CD4-positive, alpha-beta T cell treated with Interleukin-6 at 100 ng/mL for 8 hours (primary cell): Measurements from ENCODE around the gene MID1.

ENCODE experiments used
- DNase-seq: peaks from one replicate; pipeline ENCODE4 v3.0.0-alpha.2; 2020; ENCODE audit warnings: mixed read lengths, low spot score

MID1 gene

GRCh38 chrX:10485326-10485725 is 135.1 kb downstream of the MID1 start:
- DNase-seq, result no peak

DNA sequence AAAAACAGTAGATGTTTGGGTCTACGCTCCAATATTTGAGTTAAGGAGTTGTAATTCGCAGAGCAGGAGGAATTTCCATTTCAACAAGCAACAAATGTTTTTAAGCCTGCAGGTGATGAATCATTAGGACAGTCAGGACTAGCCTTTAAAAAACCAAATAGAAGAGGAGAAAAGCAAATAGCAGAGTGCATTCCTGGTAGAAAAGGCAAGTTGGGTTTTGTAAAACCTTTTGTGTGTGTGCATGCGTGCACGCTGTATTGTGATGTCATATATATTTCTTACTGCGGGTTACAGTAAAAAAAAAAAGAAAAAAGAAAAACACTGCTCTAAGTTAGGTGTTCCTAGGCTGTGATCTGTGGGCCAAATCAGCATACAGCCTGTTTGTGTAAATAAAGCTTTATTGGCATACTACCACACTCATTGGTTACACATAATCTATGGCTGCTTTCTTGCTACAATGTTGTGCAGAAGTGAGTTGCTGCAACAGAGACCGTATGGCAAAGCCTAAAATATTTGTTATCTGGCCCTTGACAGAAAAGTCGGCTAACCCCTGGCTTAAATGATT is 135.6 kb downstream of the MID1 start:
- no peak for DNase-seq

DNA sequence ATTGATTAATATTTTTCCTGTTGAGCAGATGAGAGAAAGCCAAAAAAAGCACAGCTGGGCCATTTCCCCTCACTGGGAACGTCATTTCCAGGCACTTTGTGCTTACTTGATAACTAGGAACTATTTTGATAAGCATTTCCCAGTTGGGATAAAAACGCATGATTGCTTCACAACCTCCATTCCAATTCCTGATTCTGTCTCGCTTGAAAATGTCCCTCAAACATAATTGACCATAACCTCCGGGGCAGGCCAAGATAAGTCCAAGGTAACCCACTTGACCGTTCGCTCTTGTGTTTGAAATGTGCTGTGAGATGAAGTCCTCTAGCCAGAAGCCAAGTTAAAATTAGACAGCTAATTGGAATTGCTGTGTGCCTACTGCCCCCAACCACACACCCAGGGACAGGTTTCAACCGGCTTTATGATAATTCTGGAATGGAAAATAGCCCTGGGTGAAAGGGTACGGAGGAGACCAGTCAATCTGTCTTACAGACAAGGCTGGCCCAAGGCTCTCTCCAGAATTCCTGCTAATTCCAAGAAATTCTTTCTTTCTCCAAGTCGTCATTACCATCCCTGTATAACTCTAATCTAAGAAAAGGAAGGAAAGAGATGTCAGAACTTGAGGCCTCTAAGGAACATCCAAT is 137.1 kb downstream of the MID1 start:
- DNase-seq, result no peak

DNA sequence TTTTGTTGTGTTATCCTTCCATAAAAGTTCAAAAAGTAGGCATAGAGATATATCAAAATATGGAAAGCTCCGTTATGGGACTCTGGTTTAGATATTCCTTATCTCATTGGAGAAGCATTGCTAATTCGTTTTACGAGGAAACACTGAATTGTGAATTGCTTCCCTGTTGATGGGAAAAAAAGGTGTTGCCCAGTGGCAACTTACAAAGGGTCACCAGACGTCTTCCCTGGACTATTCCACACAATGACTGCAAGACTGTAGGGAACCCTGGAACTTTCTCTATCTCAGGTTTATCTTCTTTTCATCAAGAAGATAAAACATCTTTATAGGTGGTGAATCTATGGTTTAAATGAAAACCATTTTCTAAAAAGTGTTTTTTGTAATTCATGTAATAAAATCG is 137.7 kb downstream of the MID1 start:
- DNase-seq, result no peak

- no peak for DNase-seq
These were observed 138.1 kb downstream of the MID1 start for GRCh38 chrX:10482261-10482660.

- no peak for DNase-seq
These were observed 139.5 kb downstream of the MID1 start for GRCh38 chrX:10480861-10481260.

GRCh38 chrX:10479508-10479907 is 140.9 kb downstream of the MID1 start:
- no peak for DNase-seq

GRCh38 chrX:10477525-10477924 is 142.9 kb downstream of the MID1 start:
- no peak for DNase-seq

- DNase-seq, result no peak
These were observed 145.3 kb downstream of the MID1 start for GRCh38 chrX:10474913-10475568.

DNA sequence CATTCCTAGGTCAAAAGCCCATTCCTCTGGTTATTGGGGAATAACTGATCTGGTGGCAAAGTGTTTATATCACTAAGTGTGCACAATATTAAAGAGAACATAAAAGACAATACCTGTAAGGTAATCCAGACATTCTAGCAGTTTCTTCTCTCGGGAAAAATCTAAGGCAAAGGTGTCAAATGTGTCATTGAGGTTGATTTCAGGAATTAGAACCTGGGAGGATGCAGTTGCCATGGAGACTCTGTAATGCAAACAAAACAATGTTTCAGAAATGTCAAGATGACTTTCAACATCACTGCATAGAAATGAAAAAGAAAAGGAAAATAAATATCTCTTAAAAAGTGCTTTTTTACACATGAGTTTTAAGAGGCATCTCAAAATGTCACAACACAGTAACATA is 145.9 kb downstream of the MID1 start:
- no peak for DNase-seq

- DNase-seq, result no peak
These were observed 149.0 kb downstream of the MID1 start for GRCh38 chrX:10471418-10471817.

- no peak for DNase-seq
These were observed 150.4 kb downstream of the MID1 start for GRCh38 chrX:10470009-10470408.

- DNase-seq, result no peak
These were observed 152.6 kb downstream of the MID1 start for GRCh38 chrX:10467793-10468192.

GRCh38 chrX:10465254-10465653 is 155.1 kb downstream of the MID1 start:
- DNase-seq, result no peak

DNA sequence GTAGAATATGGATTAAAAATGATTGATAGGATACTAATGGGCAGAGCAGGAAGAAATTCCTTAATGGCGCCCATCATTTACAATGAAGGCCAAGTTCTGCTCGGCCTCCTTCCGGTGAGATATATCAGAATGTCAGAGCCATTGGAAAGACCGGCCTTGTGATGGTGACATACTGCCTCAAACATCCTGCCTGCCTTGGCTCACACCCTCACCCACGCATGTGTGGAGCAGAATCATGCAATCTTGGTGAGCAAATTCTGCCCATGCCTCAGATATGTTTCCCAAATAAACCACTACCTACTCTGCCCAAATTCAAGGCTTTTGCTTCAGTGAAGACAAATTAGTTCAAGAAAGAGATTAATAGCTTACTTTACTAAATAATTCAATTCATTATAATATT is 163.3 kb downstream of the MID1 start:
- no peak for DNase-seq

- no peak for DNase-seq
These were observed 166.4 kb downstream of the MID1 start for GRCh38 chrX:10453945-10454344.

- no peak for DNase-seq
These were observed 169.4 kb downstream of the MID1 start for GRCh38 chrX:10450959-10451355.

- DNase-seq, result no peak
These were observed 170.0 kb downstream of the MID1 start for GRCh38 chrX:10450229-10450958.

GRCh38 chrX:10447564-10448214 is 172.7 kb downstream of the MID1 start:
- DNase-seq, result no peak

GRCh38 chrX:10444204-10444603 is 176.2 kb downstream of the MID1 start:
- no peak for DNase-seq

DNA sequence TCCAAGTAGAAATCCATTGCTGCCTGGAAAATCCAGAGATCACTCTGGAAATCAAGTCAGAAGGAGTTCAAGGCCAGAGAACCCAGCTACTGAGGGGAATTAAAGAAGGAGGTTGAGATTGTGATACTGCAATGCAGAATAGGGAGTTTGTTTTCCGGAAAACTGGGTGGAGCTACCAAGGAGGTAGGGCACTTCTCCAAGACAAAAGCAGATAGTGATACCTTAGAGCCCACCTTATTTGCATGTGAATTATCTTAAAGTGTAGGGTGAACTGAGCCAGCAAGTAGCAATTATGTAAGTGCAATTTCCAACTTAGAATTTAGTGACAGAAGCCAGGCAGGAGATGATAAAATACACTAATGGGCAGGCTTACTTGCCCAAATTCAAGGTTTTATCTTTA is 178.9 kb downstream of the MID1 start:
- no peak for DNase-seq

- no peak for DNase-seq
These were observed 187.0 kb downstream of the MID1 start for GRCh38 chrX:10433296-10433965.
